Melanocyte of skin (primary cell): Measurements from ENCODE around the gene RNF26. TPM values are rescaled to one million over a fixed set of nuclear protein-coding genes. Genes with fewer than 3 reads are reported as not detected.

Source experiments
- small RNA-seq, 2 donors: library from RNA; depleted of rRNA; stranded (forward); fragments of <200 nt; gene quantifications; one replicate each; pipeline ENCODE3, GENCODE V24; 2012
- total RNA-seq, 2 donors: library from RNA; depleted of rRNA; stranded (reverse); fragments of >200 nt; gene quantifications; 2 replicates each; pipeline ENCODE4 v1.2.3, GENCODE V29; 2012

RNF26 gene
- total RNA-seq, result 1 to 10 TPM; 5.2 to 9.7 TPM

GRCh38 chr11:119334174-119334930, at the start of gene RNF26:
Gene RNF26 (plus strand): TSS chr11:119334527. CDS start chr11:119335123, 596 bp downstream.

GRCh38 chr11:119316729-119317591, 17.4 kb upstream of the RNF26 start, which contains the start of gene MCAM:
Gene MCAM (minus strand): TSS chr11:119317130. CDS start chr11:119317101, 29 bp downstream.

GRCh38 chr11:119340335-119341221, 6.3 kb downstream of the RNF26 start, which contains the start of gene C1QTNF5:
Gene C1QTNF5 (minus strand): TSS chr11:119340883. CDS start chr11:119340397, 486 bp downstream.

GRCh38 chr11:119346605-119347004, 12.3 kb downstream of the RNF26 start, which contains the start of gene MFRP:
Gene MFRP (minus strand): TSS chr11:119346705. CDS start chr11:119346513, 192 bp downstream.

GRCh38 chr11:119381181-119381988, 47.1 kb downstream of the RNF26 start, which contains the start of gene USP2:
Gene USP2 (minus strand): TSS chr11:119381690. CDS start chr11:119373480, 8,210 bp downstream.

Small RNAs within 50 kb of the gene (small RNA-seq; reads per million reads assigned to genes)
- 0 reads per million in 2 donors for gene RF01225
- 0 to 0.04 reads per million in 2 donors for gene RNU6-262P

Other genes starting within 250 kb of the RNF26 start
- gene HMBS, start 249.6 kb upstream of the RNF26 start, total RNA-seq, result 10 to 100 TPM; 15.8 to 18.3 TPM
- gene DPAGT1, start 232.7 kb upstream of the RNF26 start, total RNA-seq, result 10 to 100 TPM; 30.6 to 35.3 TPM
- gene C2CD2L, start 227.2 kb upstream of the RNF26 start, total RNA-seq, result 1 to 10 TPM; 7.2 to 8.0 TPM
- 10 to 100 TPM; 16.0 to 20.0 TPM for gene HINFP, start 212.9 kb upstream of the RNF26 start, total RNA-seq
- gene ABCG4, start 185.5 kb upstream of the RNF26 start, total RNA-seq, result under 1 TPM; 0.33 to 0.34 TPM
- 10 to 100 TPM; 17.0 to 22.4 TPM for gene NLRX1, start 165.8 kb upstream of the RNF26 start, total RNA-seq
- under 1 TPM in 1 of 2 donors, not detected in 1; 0.69 TPM for gene NHERF4, start 149.1 kb upstream of the RNF26 start, total RNA-seq
- 10 to 100 TPM; 11.7 to 17.0 TPM for gene CBL, start 128.2 kb upstream of the RNF26 start, total RNA-seq
- gene MCAM, start 17.4 kb upstream of the RNF26 start, total RNA-seq, result 100 to 1,000 TPM; 408 to 781 TPM
- gene C1QTNF5, start 6.4 kb downstream of the RNF26 start, total RNA-seq, result 10 to 100 TPM in 1 of 2 donors, 1 to 10 TPM in 1; 6.7 to 15.8 TPM
- gene MFRP, start 12.2 kb downstream of the RNF26 start, total RNA-seq, result under 1 TPM in 1 of 2 donors, not detected in 1; under 0.01 TPM
- gene USP2, start 47.2 kb downstream of the RNF26 start, total RNA-seq, result 1 to 10 TPM in 1 of 2 donors, under 1 TPM in 1; 0.33 to 1.0 TPM
- gene THY1, start 88.6 kb downstream of the RNF26 start, total RNA-seq, result 10 to 100 TPM in 1 of 2 donors, 1 to 10 TPM in 1; 2.4 to 11.7 TPM